Karpas-422 (cell line): ENCODE measurements around the gene KLHL22. TPM values are rescaled to one million over a fixed set of nuclear protein-coding genes. Genes with fewer than 3 reads are reported as not detected.

ENCODE experiments used
- DNase-seq: peaks from one replicate; pipeline ENCODE4 v3.0.0-alpha.2; 2015
- H2AFZ ChIP-seq: fragments of 200-600 bp; sonication (generic); 2 replicates; pipeline ENCODE4 v1.6.1; 2014; ENCODE audit warnings: antibody characterized with exemption, low read length, mixed read lengths
- H3K27ac ChIP-seq: fragments of 200-600 bp; sonication (generic); 2 replicates; pipeline ENCODE4 v1.5.1; 2014; ENCODE audit warnings: mild to moderate bottlenecking, low read length, moderate library complexity
- H3K27me3 ChIP-seq: fragments of 200-600 bp; sonication (generic); 2 replicates; pipeline ENCODE4 v1.6.1; 2014; ENCODE audit warnings: low read length, mixed read lengths
- H3K36me3 ChIP-seq: fragments of 200-600 bp; sonication (generic); 2 replicates; pipeline ENCODE4 v1.6.1; 2014; ENCODE audit warnings: low read length, mixed read lengths; ENCODE audit not compliant: insufficient read depth
- H3K4me1 ChIP-seq: fragments of 200-600 bp; sonication (generic); 2 replicates; pipeline ENCODE4 v1.6.1; 2014; ENCODE audit warnings: mild to moderate bottlenecking, low read length, mixed read lengths
- H3K4me2 ChIP-seq: fragments of 200-600 bp; sonication (generic); 2 replicates; pipeline ENCODE4 v1.6.1; 2014; ENCODE audit warnings: low read length, low read depth, mild to moderate bottlenecking; ENCODE audit not compliant: poor library complexity, severe bottlenecking
- H3K4me3 ChIP-seq: fragments of 200-600 bp; sonication (generic); 2 replicates; pipeline ENCODE4 v1.5.1; 2014; ENCODE audit warnings: mild to moderate bottlenecking, antibody characterized with exemption, low read length, mixed read lengths
- H3K79me2 ChIP-seq: fragments of 200-600 bp; sonication (generic); 2 replicates; pipeline ENCODE4 v1.6.1; 2014; ENCODE audit warnings: mild to moderate bottlenecking, low read length, mixed read lengths
- H3K9ac ChIP-seq: fragments of 200-600 bp; sonication (generic); 2 replicates; pipeline ENCODE4 v1.6.0; 2014; ENCODE audit warnings: low read length
- H3K9me2 ChIP-seq: fragments of 200-600 bp; sonication (generic), shearing (Covaris generic); replicated peaks from 2 replicates; pipeline ENCODE4 v1.6.0; 2014; ENCODE audit warnings: mild to moderate bottlenecking, low read length, moderate library complexity; ENCODE audit not compliant: insufficient read depth
- H3K9me3 ChIP-seq: fragments of 300-700, 200-600 bp; sonication (generic); 2 replicates; pipeline ENCODE4 v1.6.1; 2014; ENCODE audit warnings: low read length, mixed read lengths
- H4K20me1 ChIP-seq: fragments of 200-600 bp; sonication (generic); 2 replicates; pipeline ENCODE4 v1.6.1; 2014; ENCODE audit warnings: mild to moderate bottlenecking, antibody characterized with exemption, low read length, low read depth; ENCODE audit not compliant: insufficient read depth
- total RNA-seq: library from RNA; depleted of rRNA; stranded (reverse); fragments of >200 nt; shearing (Covaris generic); gene quantifications from 2 replicates; pipeline ENCODE4 v1.2.3, GENCODE V29; 2014; ENCODE audit warnings: low replicate concordance

The KLHL22 gene
- total RNA-seq, 1 experiment from 2014 or later: 9.7 TPM

DNA sequence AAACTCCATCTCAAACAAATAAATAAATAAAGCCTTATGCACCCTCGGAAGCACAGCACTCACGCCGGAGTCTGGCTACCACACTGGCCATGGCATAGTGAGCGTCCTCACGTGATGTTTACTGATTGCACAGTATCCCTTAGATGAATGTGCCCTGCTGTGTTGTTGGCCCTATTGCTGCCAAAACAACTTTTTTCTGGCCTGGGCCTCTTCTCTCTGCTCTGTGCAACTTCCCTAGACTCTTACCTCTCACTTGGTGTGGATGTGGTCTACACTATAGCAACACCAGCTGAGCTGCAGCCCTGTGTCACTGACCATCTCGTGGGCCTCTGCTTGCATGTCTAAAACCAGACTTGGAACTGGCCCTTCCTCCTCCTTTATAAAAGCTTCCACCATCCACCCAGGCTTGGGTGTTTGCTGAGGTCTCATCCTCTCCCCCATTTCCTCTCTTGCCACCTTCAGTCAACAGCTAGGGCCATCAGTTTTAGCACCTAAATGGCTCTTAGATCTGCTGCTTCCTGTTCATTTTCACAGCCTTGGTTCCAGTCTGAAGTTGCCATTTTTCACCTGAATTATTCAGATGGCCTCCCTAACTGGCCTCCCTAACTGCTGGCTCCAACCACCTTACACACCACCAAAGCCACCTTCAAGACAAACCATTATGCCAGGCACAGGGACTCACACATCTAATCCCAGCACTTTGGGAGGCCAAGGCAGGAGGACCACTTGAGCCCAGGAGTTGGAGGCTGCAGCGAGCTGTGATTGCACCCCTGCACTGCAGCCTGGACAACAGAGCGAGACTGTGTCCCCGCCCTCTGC, 92.4 kb downstream of the KLHL22 start:
- Histone ChIP-seq H3K4me1 (peaks cover 2% of the 10 kb centered on the region; the same call in 1 of the 2 replicates), H3K4me2 (no peak overlapping the region), H3K9me3 (no peaks in the 10 kb centered on the region), H2AFZ (no peak overlapping the region), H3K79me2 (no peaks in the 10 kb centered on the region), H3K36me3 (no peaks in the 10 kb centered on the region), H3K9me2 (no peaks in the 10 kb centered on the region), H3K9ac (no peak overlapping the region), H3K27me3 (no peaks in the 10 kb centered on the region), H4K20me1 (no peaks in the 10 kb centered on the region), H3K27ac (no peak overlapping the region), H3K4me3 (no peak overlapping the region)
- no peak for DNase-seq

DNA sequence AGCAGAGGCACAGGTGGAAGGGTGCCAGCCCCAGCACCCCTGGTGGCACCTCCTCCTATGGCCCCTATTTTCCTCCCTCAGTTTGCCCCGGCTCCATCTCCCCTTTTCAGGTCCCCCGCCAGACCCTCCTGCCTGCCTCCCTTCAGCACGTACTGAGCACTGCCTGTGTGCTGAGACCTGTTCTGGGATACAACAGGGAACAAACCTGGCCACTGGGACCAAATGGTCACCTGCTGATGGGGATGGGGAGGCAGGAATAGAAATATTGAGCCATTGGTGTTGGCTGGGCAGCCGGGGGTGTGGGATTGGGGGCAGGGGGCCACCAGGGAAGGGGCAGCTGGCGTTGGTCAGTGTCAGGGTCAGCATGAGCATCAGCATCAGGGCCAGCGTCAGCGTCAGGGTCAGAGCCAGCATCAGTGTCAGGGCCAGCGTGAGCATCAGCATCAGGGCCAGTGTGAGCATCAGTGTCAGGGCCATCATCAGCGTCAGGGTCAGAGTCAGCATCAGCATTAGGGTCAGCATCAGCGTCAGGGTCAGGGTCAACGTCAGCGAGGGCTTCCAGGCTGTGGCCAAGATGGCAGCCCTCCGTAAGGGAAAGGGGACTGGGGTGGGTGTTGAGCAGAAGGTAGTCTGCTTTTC, 94.1 kb downstream of the KLHL22 start:
- Histone ChIP-seq H3K4me1 (peaks cover 2% of the 10 kb centered on the region; the same call in 1 of the 2 replicates), H3K79me2 (no peaks in the 10 kb centered on the region), H3K4me3 (no peak overlapping the region), H2AFZ (no peak overlapping the region), H3K9ac (no peak overlapping the region), H3K27ac (no peak overlapping the region), H3K27me3 (no peaks in the 10 kb centered on the region), H3K36me3 (no peaks in the 10 kb centered on the region), H3K9me3 (no peaks in the 10 kb centered on the region), H3K4me2 (no peak overlapping the region), H3K9me2 (no peaks in the 10 kb centered on the region), H4K20me1 (no peaks in the 10 kb centered on the region)
- no peak for DNase-seq

- Histone ChIP-seq H3K4me2 (no peak overlapping the region), H2AFZ (no peak overlapping the region), H4K20me1 (no peaks in the 10 kb centered on the region), H3K9me2 (no peaks in the 10 kb centered on the region), H3K27me3 (no peaks in the 10 kb centered on the region), H3K4me1 (peaks cover 2% of the 10 kb centered on the region; the same call in 1 of the 2 replicates), H3K9me3 (no peaks in the 10 kb centered on the region), H3K9ac (no peak overlapping the region), H3K27ac (no peak overlapping the region), H3K79me2 (no peaks in the 10 kb centered on the region), H3K36me3 (no peaks in the 10 kb centered on the region), H3K4me3 (no peak overlapping the region)
- no peak for DNase-seq
Observed at GRCh38 chr22:20400606-20401375, 94.8 kb downstream of the KLHL22 start.

GRCh38 chr22:20399866-20400605, 95.6 kb downstream of the KLHL22 start:
- no peaks in the 10 kb centered on the region for H3K27me3 ChIP-seq
- no peak overlapping the region for H3K9ac ChIP-seq
- DNase-seq: no peak
- no peak overlapping the region for H3K4me3 ChIP-seq
- no peaks in the 10 kb centered on the region for H3K36me3 ChIP-seq
- H3K4me2 ChIP-seq: no peak overlapping the region
- no peaks in the 10 kb centered on the region for H3K9me2 ChIP-seq
- H3K79me2 ChIP-seq: no peaks in the 10 kb centered on the region
- H3K27ac ChIP-seq: no peak overlapping the region
- H4K20me1 ChIP-seq: no peaks in the 10 kb centered on the region
- H3K4me1 ChIP-seq: peaks cover 2% of the 10 kb centered on the region; the same call in 1 of the 2 replicates
- H3K9me3 ChIP-seq: no peaks in the 10 kb centered on the region
- H2AFZ ChIP-seq: no peak overlapping the region

DNA sequence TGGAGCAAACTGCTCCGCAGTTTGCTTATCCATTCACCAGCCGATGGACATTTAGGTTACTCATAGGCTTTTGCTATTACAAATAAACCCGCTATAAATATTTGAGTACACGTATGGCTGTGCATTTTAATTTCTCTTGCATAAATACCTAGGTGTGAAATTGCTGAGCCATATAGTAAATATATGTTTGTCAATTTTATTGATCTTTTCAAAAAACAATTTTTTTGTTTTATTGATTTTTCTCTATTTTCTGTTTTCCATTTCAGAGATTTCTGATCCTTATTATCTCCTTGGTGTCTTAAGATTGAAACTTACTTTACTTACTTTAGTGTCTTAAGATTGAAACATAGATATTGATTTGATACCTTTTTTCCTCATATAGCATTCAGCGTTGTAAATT, 97.2 kb downstream of the KLHL22 start:
- no peak overlapping the region for H3K27ac ChIP-seq
- H3K27me3 ChIP-seq: no peaks in the 10 kb centered on the region
- no peak overlapping the region for H3K4me3 ChIP-seq
- no peaks in the 10 kb centered on the region for H3K9me2 ChIP-seq
- no peaks in the 10 kb centered on the region for H4K20me1 ChIP-seq
- H3K9me3 ChIP-seq: no peaks in the 10 kb centered on the region
- no peak overlapping the region for H3K4me2 ChIP-seq
- no peaks in the 10 kb centered on the region for H3K79me2 ChIP-seq
- no peaks in the 10 kb centered on the region for H3K36me3 ChIP-seq
- no peak overlapping the region for H3K9ac ChIP-seq
- H3K4me1 ChIP-seq: peaks cover 2% of the 10 kb centered on the region; the same call in 1 of the 2 replicates
- DNase-seq: no peak
- H2AFZ ChIP-seq: no peak overlapping the region

- H3K4me3 ChIP-seq: no peak overlapping the region
- no peak overlapping the region for H2AFZ ChIP-seq
- no peaks in the 10 kb centered on the region for H4K20me1 ChIP-seq
- no peak for DNase-seq
- H3K27ac ChIP-seq: no peak overlapping the region
- H3K9me2 ChIP-seq: no peaks in the 10 kb centered on the region
- H3K4me1 ChIP-seq: peaks cover 2% of the 10 kb centered on the region; the same call in 1 of the 2 replicates
- H3K36me3 ChIP-seq: no peaks in the 10 kb centered on the region
- H3K27me3 ChIP-seq: no peaks in the 10 kb centered on the region
- H3K79me2 ChIP-seq: no peaks in the 10 kb centered on the region
- no peak overlapping the region for H3K4me2 ChIP-seq
- H3K9ac ChIP-seq: no peak overlapping the region
- no peaks in the 10 kb centered on the region for H3K9me3 ChIP-seq
Observed at GRCh38 chr22:20397498-20397897, 98.1 kb downstream of the KLHL22 start.

DNA sequence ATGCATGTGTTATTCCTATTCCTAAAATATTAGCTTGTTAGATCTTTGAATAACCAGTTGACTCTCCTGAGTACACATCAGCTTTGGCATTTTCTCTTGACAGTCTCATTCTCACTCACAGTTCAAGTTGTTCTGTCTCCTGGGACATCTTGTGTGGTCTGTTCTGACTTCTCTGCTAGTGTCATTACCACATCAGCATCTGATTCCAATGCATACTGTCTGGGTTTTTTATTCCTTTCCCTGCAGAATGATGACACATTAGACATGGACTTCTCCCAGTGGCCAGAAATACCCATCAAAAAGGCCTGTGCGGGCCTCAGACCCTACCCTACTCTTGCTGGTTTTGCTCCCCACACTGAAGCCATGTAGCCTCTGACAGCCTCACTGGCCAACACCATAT, 99.0 kb downstream of the KLHL22 start:
- H3K9ac ChIP-seq: no peak overlapping the region
- H4K20me1 ChIP-seq: no peaks in the 10 kb centered on the region
- no peak overlapping the region for H2AFZ ChIP-seq
- H3K9me3 ChIP-seq: no peaks in the 10 kb centered on the region
- no peak overlapping the region for H3K4me3 ChIP-seq
- H3K79me2 ChIP-seq: no peaks in the 10 kb centered on the region
- no peaks in the 10 kb centered on the region for H3K36me3 ChIP-seq
- H3K4me2 ChIP-seq: no peak overlapping the region
- H3K9me2 ChIP-seq: no peaks in the 10 kb centered on the region
- DNase-seq: no peak
- peaks cover 2% of the 10 kb centered on the region; the same call in 1 of the 2 replicates for H3K4me1 ChIP-seq
- no peak overlapping the region for H3K27ac ChIP-seq
- no peaks in the 10 kb centered on the region for H3K27me3 ChIP-seq
